Naive thymus-derived CD8-positive, alpha-beta T cell (primary cell): ENCODE results near the gene MYL3. TPM values are rescaled to one million over a fixed set of nuclear protein-coding genes. Genes with fewer than 3 reads are reported as not detected.
A peak's percentile ranks its signal among the peaks of the same experiment; 100 is the strongest.

Experiments used
- ATAC-seq, 2 donors: fragments of 150-1000 bp; cut with Tn5 transposase in 1 of 2; sonication (Bioruptor Pico), chemical (Tn5 transposase) in 1 of 2; 1 replicate in 1 of 2; 2 replicates in 1 of 2; pipeline ENCODE4 v1.10.0; 2021; ENCODE audit warnings: mild to moderate bottlenecking in 2 of 2, moderate library complexity in 2 of 2
- POLR2A ChIA-PET: fragments of 350-600 bp; sonication (Branson Sonifier 250); formaldehyde crosslinking; loops from one replicate; lab custom pipeline; 2021; ENCODE audit warnings: antibody characterized with exemption; lab: Charles Lee
- DNase-seq, 10 donors: peaks; one replicate each; pipeline versions ENCODE4 v3.0.0 to v3.0.0-alpha.2; 2020 to 2022
- H3K27ac Mint-ChIP-seq, 10 donors: one replicate each; pipeline ENCODE4 v1.8.0; 2020 to 2022; ENCODE audit warnings: mild to moderate bottlenecking in 10 of 10, mixed read lengths in 10 of 10, moderate library complexity in 4 of 10, inconsistent platforms in 1 of 10
- H3K27me3 Mint-ChIP-seq, 5 donors: one replicate each; pipeline ENCODE4 v1.8.0; 2021 to 2022; ENCODE audit warnings: mixed read lengths in 5 of 5
- H3K36me3 Mint-ChIP-seq, 3 donors: one replicate each; pipeline ENCODE4 v1.8.0; 2020 to 2022; ENCODE audit warnings: mixed read lengths in 3 of 3, mild to moderate bottlenecking in 2 of 3, inconsistent platforms in 1 of 3
- H3K4me1 Mint-ChIP-seq, 4 donors: one replicate each; pipeline ENCODE4 v1.8.0; 2021 to 2022; ENCODE audit warnings: mixed read lengths in 4 of 4
- H3K4me3 Mint-ChIP-seq, 10 donors: one replicate each; pipeline ENCODE4 v1.8.0; 2020 to 2022; ENCODE audit warnings: mild to moderate bottlenecking in 10 of 10, mixed read lengths in 10 of 10, moderate library complexity in 6 of 10, inconsistent platforms in 1 of 10
- H3K9me3 Mint-ChIP-seq, 9 donors: one replicate each; pipeline ENCODE4 v1.8.0; 2020 to 2022; ENCODE audit warnings: mixed read lengths in 9 of 9, mild to moderate bottlenecking in 3 of 9, inconsistent platforms in 1 of 9, moderate library complexity in 1 of 9
- polyA plus RNA-seq, 3 donors: library from polyadenylated mRNA; unstranded; fragments of 300-500 nt; fragmentation: Illumina TruSeq; gene quantifications; one replicate each; pipeline ENCODE4 v1.2.3, GENCODE V29; 2021
- total RNA-seq, 8 experiments: library from RNA in 2 of 8; stranded (reverse) in 2 of 8; gene quantifications; one replicate each; pipeline ENCODE4 v1.2.3 and lab custom pipeline; 2021 to 2026

The MYL3 gene
- total and polyA plus RNA-seq, 5 experiments from 2014 or later, result not detected

DNA sequence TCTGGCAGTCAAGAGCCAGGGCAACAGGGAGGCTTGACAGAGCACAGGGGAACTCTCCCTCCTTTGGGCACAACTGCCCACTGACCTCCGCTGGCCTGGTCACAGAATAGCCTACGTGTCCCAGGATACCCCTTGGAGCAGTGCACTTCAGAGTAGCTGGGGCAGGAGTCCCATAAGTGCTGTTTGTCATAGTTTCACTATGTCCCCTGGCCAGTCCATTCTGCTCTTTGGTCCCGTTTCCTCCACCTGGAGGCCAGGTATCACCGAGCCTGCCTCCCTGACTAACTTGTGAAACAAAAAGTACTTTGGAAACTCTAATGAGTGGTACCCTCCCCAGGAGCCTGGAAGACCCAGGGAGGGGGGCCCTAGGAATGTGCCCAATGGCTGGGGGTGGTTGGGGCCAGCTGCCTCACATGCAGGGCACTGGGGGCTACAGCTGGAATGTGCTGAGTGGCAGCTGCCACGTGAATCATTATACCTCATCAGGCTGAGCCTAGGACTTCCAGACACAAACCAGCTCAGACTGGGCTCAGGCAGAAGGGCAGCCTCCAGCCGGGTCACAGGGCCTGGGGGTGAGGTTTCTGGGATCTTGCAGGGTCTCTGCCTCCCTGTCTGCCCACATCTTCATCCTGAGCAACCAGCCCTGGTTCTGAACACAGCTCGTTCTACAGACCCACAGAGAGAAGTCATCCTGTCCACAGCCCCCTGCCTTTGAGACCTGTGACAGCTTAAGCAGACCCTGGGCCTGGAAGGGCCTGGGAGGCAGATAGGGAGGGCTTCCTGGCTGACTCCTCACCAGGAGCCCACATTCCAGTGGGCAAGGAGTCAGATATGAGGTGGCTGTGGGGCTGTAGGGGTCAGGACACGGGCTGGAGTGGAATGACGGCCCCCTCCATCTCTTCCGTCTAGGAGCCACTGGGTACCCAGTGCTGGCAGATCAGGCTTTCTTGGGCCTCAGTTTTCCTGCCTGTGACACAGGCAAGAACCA lies 13.4 kb upstream of the MYL3 start:
- ATAC-seq (no peak), DNase-seq (no peak)
- Mint-ChIP-seq H3K36me3 (no peaks in the 10 kb centered on the region), H3K4me3 (no peak overlapping the region), H3K27me3 (peaks cover 10 to 29% (median 17%) of the 10 kb centered on the region in 5 donors), H3K9me3 (no peaks in the 10 kb centered on the region), H3K27ac (no peak overlapping the region), H3K4me1 (peaks cover 6 to 36% (median 20%) of the 10 kb centered on the region in 4 donors)
- POLR2A ChIA-PET, result no interaction called here

DNA sequence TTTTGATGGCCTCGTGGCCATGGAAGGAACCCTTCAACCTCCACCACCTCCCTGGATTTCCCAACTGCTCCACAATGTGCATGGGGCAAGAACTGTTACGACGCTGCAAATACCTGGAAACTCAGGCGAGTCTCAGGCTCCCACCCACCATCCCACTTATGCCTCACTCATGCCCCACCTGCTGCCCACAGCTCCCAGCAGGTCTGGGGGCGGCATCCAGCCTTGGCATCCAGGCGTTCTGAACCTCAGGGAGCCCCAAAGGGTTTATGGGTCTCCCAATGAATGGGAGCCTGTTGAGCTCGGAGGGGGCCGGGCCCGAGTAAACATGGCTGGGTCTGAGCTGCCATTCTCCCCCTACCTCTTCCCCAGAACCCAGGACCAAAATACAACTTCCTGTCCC lies 12.3 kb upstream of the MYL3 start:
- no peak overlapping the region for H3K27ac Mint-ChIP-seq
- no peaks in the 10 kb centered on the region for H3K9me3 Mint-ChIP-seq
- H3K4me1 Mint-ChIP-seq, result peaks cover 6 to 31% (median 19%) of the 10 kb centered on the region in 4 donors
- no peaks in the 10 kb centered on the region for H3K36me3 Mint-ChIP-seq
- ATAC-seq (no peak), DNase-seq (no peak)
- H3K27me3 Mint-ChIP-seq, result peaks cover 9 to 22% (median 12%) of the 10 kb centered on the region in 5 donors
- POLR2A ChIA-PET, result no interaction called here
- no peak overlapping the region for H3K4me3 Mint-ChIP-seq

DNA sequence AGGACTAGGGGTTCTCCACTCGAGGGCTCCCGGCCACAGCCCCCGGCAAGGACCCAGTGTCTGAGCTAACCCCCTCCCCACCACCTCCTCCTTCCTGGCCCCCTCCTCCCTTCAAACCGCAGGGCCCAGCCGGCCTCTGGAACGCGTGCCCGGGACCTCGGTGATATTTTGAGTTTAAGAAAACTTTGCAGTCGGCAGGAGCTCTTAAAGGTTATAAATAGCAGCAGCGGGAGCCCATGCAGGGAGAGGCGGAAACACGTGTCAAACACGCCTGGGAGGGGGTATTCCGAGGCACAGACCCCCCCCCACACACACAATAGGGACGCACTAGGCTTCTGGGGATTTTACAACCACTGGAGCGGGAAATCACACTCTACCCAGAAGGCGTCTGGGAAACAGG lies 11.2 kb upstream of the MYL3 start:
- peaks cover 6 to 25% (median 17%) of the 10 kb centered on the region in 4 donors for H3K4me1 Mint-ChIP-seq
- no peak overlapping the region for H3K4me3 Mint-ChIP-seq
- no peak for DNase-seq
- no peaks in the 10 kb centered on the region for H3K36me3 Mint-ChIP-seq
- peak overlapping the region in 1 of 10 donors; percentile 14 for H3K27ac Mint-ChIP-seq
- no peak for ATAC-seq
- no peaks in the 10 kb centered on the region for H3K9me3 Mint-ChIP-seq
- POLR2A ChIA-PET, result no interaction called here
- peaks cover 0 to 13% (median 5%) of the 10 kb centered on the region in 5 donors for H3K27me3 Mint-ChIP-seq

GRCh38 chr3:46873521-46873920 lies 10.3 kb upstream of the MYL3 start:
- ATAC-seq (no peak), DNase-seq (no peak)
- no peaks in the 10 kb centered on the region for H3K36me3 Mint-ChIP-seq
- H3K4me1 Mint-ChIP-seq, result peaks cover 6 to 20% (median 17%) of the 10 kb centered on the region in 4 donors
- H3K9me3 Mint-ChIP-seq, result no peaks in the 10 kb centered on the region
- H3K27me3 Mint-ChIP-seq, result peaks cover 0 to 10% (median 2%) of the 10 kb centered on the region in 5 donors
- H3K27ac Mint-ChIP-seq, result no peak overlapping the region
- POLR2A ChIA-PET, result no interaction called here
- no peak overlapping the region for H3K4me3 Mint-ChIP-seq

GRCh38 chr3:46871222-46871621 lies 8.0 kb upstream of the MYL3 start:
- Mint-ChIP-seq H3K27me3 (peaks cover 1 to 10% (median 2%) of the 10 kb centered on the region in 5 donors), H3K4me3 (no peak overlapping the region), H3K4me1 (peaks cover 8 to 20% (median 17%) of the 10 kb centered on the region in 4 donors), H3K9me3 (no peaks in the 10 kb centered on the region), H3K36me3 (no peaks in the 10 kb centered on the region), H3K27ac (no peak overlapping the region)
- DNase-seq (no peak), ATAC-seq (no peak)
- POLR2A ChIA-PET, result no interaction called here

DNA sequence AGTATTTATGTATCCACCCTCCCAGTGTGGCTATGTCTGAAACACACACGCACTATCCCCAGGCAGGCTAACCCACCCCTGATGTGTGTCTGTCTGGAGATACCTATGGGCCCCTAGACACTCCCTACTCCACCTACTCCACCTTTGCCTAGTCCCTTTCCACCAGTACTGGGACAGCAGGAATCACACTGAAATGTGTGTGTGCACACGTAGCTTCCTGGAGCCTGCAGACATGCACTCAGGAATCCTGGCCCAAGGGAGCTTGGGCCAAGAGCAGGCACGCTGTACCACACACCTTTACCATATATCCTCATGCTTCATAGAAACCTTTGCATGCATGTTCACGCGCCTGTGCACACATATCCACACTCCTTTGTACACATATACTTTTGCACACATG lies 7.4 kb upstream of the MYL3 start:
- Mint-ChIP-seq H3K27me3 (peaks cover 1 to 10% (median 2%) of the 10 kb centered on the region in 5 donors), H3K4me3 (no peak overlapping the region), H3K9me3 (no peaks in the 10 kb centered on the region), H3K36me3 (no peaks in the 10 kb centered on the region), H3K27ac (peak overlapping the region in 2 of 10 donors; percentile 27 to 58), H3K4me1 (peaks cover 8 to 20% (median 17%) of the 10 kb centered on the region in 4 donors)
- DNase-seq, result no peak
- POLR2A ChIA-PET, result interaction anchor here (0.6 to 0.9 kb wide), 2 partner anchors 11 to 234 kb away, joined by 3 to 4 read pairs; no protein-coding TSS in a partner anchor
- ATAC-seq, result no peak

GRCh38 chr3:46869440-46869839 lies 6.2 kb upstream of the MYL3 start:
- H3K36me3 Mint-ChIP-seq, result no peaks in the 10 kb centered on the region
- H3K27ac Mint-ChIP-seq, result no peak overlapping the region
- no peaks in the 10 kb centered on the region for H3K9me3 Mint-ChIP-seq
- no peak overlapping the region for H3K4me3 Mint-ChIP-seq
- H3K27me3 Mint-ChIP-seq, result peaks cover 1 to 10% (median 2%) of the 10 kb centered on the region in 5 donors
- ATAC-seq, result no peak
- POLR2A ChIA-PET, result interaction anchor here (0.9 kb wide), 1 partner anchor 10 kb away, joined by 4 read pairs; no protein-coding TSS in a partner anchor
- no peak for DNase-seq
- H3K4me1 Mint-ChIP-seq, result peaks cover 8 to 17% (median 15%) of the 10 kb centered on the region in 4 donors

GRCh38 chr3:46868948-46869347 lies 5.7 kb upstream of the MYL3 start:
- Mint-ChIP-seq H3K4me3 (no peak overlapping the region), H3K27ac (peak overlapping the region in 1 of 10 donors; percentile 17), H3K27me3 (peaks cover 1 to 10% (median 2%) of the 10 kb centered on the region in 5 donors), H3K36me3 (no peaks in the 10 kb centered on the region), H3K4me1 (peaks cover 6 to 12% (median 10%) of the 10 kb centered on the region in 4 donors), H3K9me3 (no peaks in the 10 kb centered on the region)
- DNase-seq (no peak), ATAC-seq (no peak)
- POLR2A ChIA-PET, result interaction anchor here (1.3 kb wide), 1 partner anchor 12 kb away, joined by 4 read pairs; no protein-coding TSS in a partner anchor

GRCh38 chr3:46868287-46868686 lies 5.0 kb upstream of the MYL3 start:
- no peak for ATAC-seq
- Mint-ChIP-seq H3K9me3 (no peaks in the 10 kb centered on the region), H3K27me3 (peaks cover 1 to 10% (median 2%) of the 10 kb centered on the region in 5 donors), H3K36me3 (no peaks in the 10 kb centered on the region), H3K4me3 (no peak overlapping the region), H3K4me1 (peaks cover 4 to 6% (median 6%) of the 10 kb centered on the region in 4 donors), H3K27ac (no peak overlapping the region)
- POLR2A ChIA-PET, result interaction anchor here (1.3 kb wide), 1 partner anchor 13 kb away, joined by 4 read pairs; no protein-coding TSS in a partner anchor
- DNase-seq, result no peak

DNA sequence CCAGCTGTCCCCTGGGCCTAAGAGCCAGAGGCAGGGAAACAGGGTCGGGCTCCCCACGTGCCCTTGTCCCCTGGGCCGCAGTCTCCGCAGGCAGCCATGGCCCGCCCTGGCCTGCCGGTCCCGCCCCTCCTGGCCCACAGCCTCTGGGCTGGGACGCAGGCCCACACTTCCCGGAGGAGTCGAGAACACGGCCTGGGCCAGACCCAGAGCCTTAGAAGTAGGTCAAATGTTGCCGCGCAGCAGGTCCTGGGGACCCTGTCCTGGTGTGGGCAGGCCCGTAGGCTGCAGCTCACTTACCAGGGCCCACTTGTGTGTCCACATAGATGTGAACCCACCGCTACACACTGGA lies 4.3 kb upstream of the MYL3 start:
- Mint-ChIP-seq H3K36me3 (no peaks in the 10 kb centered on the region), H3K4me3 (no peak overlapping the region), H3K27ac (no peak overlapping the region), H3K27me3 (peaks cover 1 to 10% (median 2%) of the 10 kb centered on the region in 5 donors), H3K4me1 (peaks cover 0 to 2% (median 0%) of the 10 kb centered on the region in 4 donors), H3K9me3 (no peaks in the 10 kb centered on the region)
- POLR2A ChIA-PET, result no interaction called here
- DNase-seq, result no peak
- ATAC-seq, result no peak

GRCh38 chr3:46866720-46867549 lies 3.7 kb upstream of the MYL3 start:
- ATAC-seq, result peak; percentile 68 to 86
- peaks cover 0 to 2% (median 0%) of the 10 kb centered on the region in 4 donors for H3K4me1 Mint-ChIP-seq
- peak overlapping the region in 1 of 10 donors; percentile 77 for H3K27ac Mint-ChIP-seq
- H3K36me3 Mint-ChIP-seq, result no peaks in the 10 kb centered on the region
- H3K9me3 Mint-ChIP-seq, result no peaks in the 10 kb centered on the region
- POLR2A ChIA-PET, result no interaction called here
- DNase-seq, result peak; percentile 45 to 89 (median 74)
- H3K27me3 Mint-ChIP-seq, result peaks cover 1 to 10% (median 2%) of the 10 kb centered on the region in 5 donors
- no peak overlapping the region for H3K4me3 Mint-ChIP-seq

DNA sequence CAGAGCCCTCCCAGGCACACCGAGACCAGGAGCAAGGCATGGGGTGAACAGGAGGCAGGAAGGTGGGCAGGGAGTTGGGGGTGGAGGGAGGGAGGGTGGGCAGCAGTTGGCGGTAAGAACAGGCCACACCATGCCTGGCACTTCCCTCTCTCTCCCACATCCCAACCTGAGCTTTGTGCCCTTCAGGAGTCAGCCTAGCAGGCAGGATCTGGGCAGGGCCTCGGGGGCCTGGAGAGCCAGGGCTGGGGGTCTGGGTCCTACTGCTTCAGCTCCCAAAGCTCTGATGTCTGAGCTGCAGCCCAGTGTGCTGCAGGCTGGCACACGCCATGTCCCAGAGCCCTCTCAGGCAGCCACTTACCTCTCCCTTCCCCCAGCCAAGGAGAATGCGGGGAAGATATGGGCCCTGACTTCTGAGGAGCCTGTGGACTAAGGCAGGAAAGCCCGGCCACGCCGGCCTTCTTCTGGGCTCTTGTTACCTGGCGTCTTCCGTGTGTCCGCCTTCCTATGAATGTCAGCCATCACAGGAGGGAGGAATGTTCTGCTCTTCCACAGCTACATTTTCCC lies 2.9 kb upstream of the MYL3 start:
- Mint-ChIP-seq H3K36me3 (no peaks in the 10 kb centered on the region), H3K4me1 (peaks cover 0 to 2% (median 0%) of the 10 kb centered on the region in 4 donors), H3K27me3 (peaks cover 1 to 10% (median 2%) of the 10 kb centered on the region in 5 donors), H3K4me3 (no peak overlapping the region), H3K27ac (no peak overlapping the region), H3K9me3 (no peaks in the 10 kb centered on the region)
- ATAC-seq, result no peak
- no peak for DNase-seq
- POLR2A ChIA-PET, result no interaction called here
